ENCODE data around the gene FIBCD1.

DNA sequence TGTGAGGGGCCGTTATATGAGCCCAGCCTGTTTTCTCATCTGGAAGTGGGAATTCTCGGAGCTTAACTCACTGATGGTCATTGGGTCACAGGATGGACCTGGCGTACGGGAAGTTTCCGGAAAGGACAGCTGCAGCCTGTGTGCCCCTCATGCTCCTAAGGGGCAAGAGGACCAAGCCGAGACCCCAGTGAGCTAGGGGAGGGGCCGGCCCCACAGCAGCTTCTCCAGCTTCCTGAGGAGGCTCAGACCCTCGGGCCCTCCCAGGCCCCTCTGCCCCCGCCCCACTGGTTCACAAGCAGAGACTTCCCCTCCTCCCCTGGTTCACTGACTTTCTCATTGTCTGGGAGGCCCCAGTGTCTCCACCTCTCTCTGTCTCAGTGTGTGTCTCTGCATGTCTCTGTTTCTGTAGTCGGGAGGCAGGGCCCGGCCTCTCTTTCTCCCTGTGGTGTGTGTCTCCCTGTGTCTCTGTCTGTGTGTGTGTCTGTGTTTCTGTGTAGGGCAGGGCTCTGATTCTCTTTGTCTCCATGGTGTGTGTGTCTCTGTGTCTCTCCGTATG lies 32.3 kb upstream of the FIBCD1 start:
- no peak for TF ChIP-seq REST (IDR thresholded peaks at IDR 0.05; ENCODE audit: unreplicated experiment)
- no peak for TF ChIP-seq POLR2AphosphoS5 (IDR thresholded peaks at IDR 0.05; ENCODE audit: low read depth)
- TF ChIP-seq, protein P1, sequence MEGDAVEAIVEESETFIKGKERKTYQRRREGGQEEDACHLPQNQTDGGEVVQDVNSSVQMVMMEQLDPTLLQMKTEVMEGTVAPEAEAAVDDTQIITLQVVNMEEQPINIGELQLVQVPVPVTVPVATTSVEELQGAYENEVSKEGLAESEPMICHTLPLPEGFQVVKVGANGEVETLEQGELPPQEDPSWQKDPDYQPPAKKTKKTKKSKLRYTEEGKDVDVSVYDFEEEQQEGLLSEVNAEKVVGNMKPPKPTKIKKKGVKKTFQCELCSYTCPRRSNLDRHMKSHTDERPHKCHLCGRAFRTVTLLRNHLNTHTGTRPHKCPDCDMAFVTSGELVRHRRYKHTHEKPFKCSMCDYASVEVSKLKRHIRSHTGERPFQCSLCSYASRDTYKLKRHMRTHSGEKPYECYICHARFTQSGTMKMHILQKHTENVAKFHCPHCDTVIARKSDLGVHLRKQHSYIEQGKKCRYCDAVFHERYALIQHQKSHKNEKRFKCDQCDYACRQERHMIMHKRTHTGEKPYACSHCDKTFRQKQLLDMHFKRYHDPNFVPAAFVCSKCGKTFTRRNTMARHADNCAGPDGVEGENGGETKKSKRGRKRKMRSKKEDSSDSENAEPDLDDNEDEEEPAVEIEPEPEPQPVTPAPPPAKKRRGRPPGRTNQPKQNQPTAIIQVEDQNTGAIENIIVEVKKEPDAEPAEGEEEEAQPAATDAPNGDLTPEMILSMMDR (conservative IDR thresholded peaks at IDR 0.05; ENCODE audit: low read depth in 2 of 2), result no peak
- no peak for TF ChIP-seq ZNF331 (CRISPR knock-in tag; IDR thresholded peaks at IDR 0.05; ENCODE audit: low read depth)
- no peak for TF ChIP-seq EZH2 (IDR thresholded peaks at IDR 0.05; ENCODE audit: low read depth, unreplicated experiment)
- no peak for TF ChIP-seq CREB1 (CRISPR knock-in tag; IDR thresholded peaks at IDR 0.05; ENCODE audit: low read depth)
- no peak for TF ChIP-seq JUNB (IDR thresholded peaks at IDR 0.05; ENCODE audit: unreplicated experiment)
- no peak for TF ChIP-seq ETS1 (IDR thresholded peaks at IDR 0.05)
- TF ChIP-seq STAT1 (IDR thresholded peaks at IDR 0.05; ENCODE audit: unreplicated experiment), result no peak

Data from GM23338 (cell line).